DND-41 (cell line): ENCODE results near the gene PLA2R1.

Experiments
- ATAC-seq: fragments of 200-7000 bp; cut with Tn5 transposase; 3 replicates; pipeline ENCODE4 v1.9.1; 2021; ENCODE audit warnings: low read depth; ENCODE audit not compliant: insufficient read depth
- DNase-seq: peaks from one replicate; pipeline ENCODE4 v3.0.0-alpha.2; 2020
- H2AFZ ChIP-seq: 2 replicates; pipeline ENCODE4 v1.6.0; 2012; ENCODE audit warnings: low read depth, low read length
- H3K27ac ChIP-seq: 2 replicates; pipeline ENCODE4 v1.5.1; 2012; ENCODE audit warnings: low read length, inconsistent platforms
- H3K27me3 ChIP-seq: fragments of 200-600 bp; sonication (generic); 2 replicates; pipeline ENCODE4 v1.6.0; 2012; ENCODE audit warnings: low read length, mild to moderate bottlenecking, inconsistent platforms; ENCODE audit not compliant: insufficient read depth, poor library complexity
- H3K36me3 ChIP-seq: 2 replicates; pipeline ENCODE4 v1.5.1; 2012; ENCODE audit warnings: low read length, inconsistent platforms; ENCODE audit not compliant: insufficient read depth
- H3K4me1 ChIP-seq: 2 replicates; pipeline ENCODE4 v1.5.1; 2012; ENCODE audit warnings: mild to moderate bottlenecking, low read length; ENCODE audit not compliant: insufficient read depth
- H3K4me2 ChIP-seq: 2 replicates; pipeline ENCODE4 v1.6.0; 2012; ENCODE audit warnings: mild to moderate bottlenecking, moderate library complexity, low read length, inconsistent platforms; ENCODE audit not compliant: insufficient read depth
- H3K4me3 ChIP-seq, 2 experiments: fragments of 200-600 bp in 1 of 2; shearing (Covaris generic) in 1 of 2; 2 replicates each; pipeline ENCODE4 v1.5.1; 2012 to 2016; ENCODE audit warnings: inconsistent platforms in 2 of 2, low read length in 2 of 2, mild to moderate bottlenecking in 2 of 2, low read depth in 1 of 2, moderate library complexity in 1 of 2
- H3K79me2 ChIP-seq: 2 replicates; pipeline ENCODE4 v1.6.0; 2012; ENCODE audit warnings: low read length, inconsistent platforms; ENCODE audit not compliant: insufficient read depth
- H3K9ac ChIP-seq: 2 replicates; pipeline ENCODE4 v1.6.0; 2012; ENCODE audit warnings: low read depth, mild to moderate bottlenecking, inconsistent platforms, low read length, moderate library complexity
- H3K9me3 ChIP-seq: 2 replicates; pipeline ENCODE4 v1.5.1; 2012; ENCODE audit warnings: low read length, moderate library complexity, mild to moderate bottlenecking, inconsistent platforms; ENCODE audit not compliant: insufficient read depth, severe bottlenecking
- H4K20me1 ChIP-seq: 2 replicates; pipeline ENCODE4 v1.6.0; 2012; ENCODE audit warnings: low read length; ENCODE audit not compliant: insufficient read depth
- CTCF ChIP-seq: IDR thresholded peaks from 2 replicates; pipeline ENCODE4 v1.5.1; 2012; ENCODE audit warnings: borderline replicate concordance, low read length, moderate library complexity, mild to moderate bottlenecking; ENCODE audit not compliant: poor library complexity, severe bottlenecking; ENCODE audit errors: extremely low read depth
- EZH2 ChIP-seq: IDR thresholded peaks from 3 replicates; pipeline ENCODE4 v1.6.1; 2012; ENCODE audit warnings: borderline replicate concordance, low read depth, mild to moderate bottlenecking, moderate library complexity, low read length, inconsistent platforms; ENCODE audit not compliant: severe bottlenecking

Gene PLA2R1

GRCh38 chr2:160062292-160063005 is at the start of gene PLA2R1:
PLA2R1 (minus strand) TSS chr2:160062615; CDS start chr2:160062403, 212 bp downstream.
- H4K20me1 ChIP-seq = no peaks in the 10 kb centered on the region
- H3K27ac ChIP-seq = no peak within 1 kb of the TSS
- no peak for ATAC-seq
- no peaks in the 10 kb centered on the region for H3K36me3 ChIP-seq
- no peak within 1 kb of the TSS for H3K4me3 ChIP-seq
- no peak within 1 kb of the TSS for H2AFZ ChIP-seq
- no peaks in the 10 kb centered on the region for H3K4me1 ChIP-seq
- no peaks in the 10 kb centered on the region for H3K79me2 ChIP-seq
- H3K9ac ChIP-seq = no peak within 1 kb of the TSS
- TF ChIP-seq EZH2 (no peak), CTCF (no peak)
- H3K4me2 ChIP-seq = no peak within 1 kb of the TSS
- peaks cover 4% of the 10 kb centered on the region for H3K9me3 ChIP-seq
- no peak for DNase-seq
- no peaks in the 10 kb centered on the region for H3K27me3 ChIP-seq

DNA sequence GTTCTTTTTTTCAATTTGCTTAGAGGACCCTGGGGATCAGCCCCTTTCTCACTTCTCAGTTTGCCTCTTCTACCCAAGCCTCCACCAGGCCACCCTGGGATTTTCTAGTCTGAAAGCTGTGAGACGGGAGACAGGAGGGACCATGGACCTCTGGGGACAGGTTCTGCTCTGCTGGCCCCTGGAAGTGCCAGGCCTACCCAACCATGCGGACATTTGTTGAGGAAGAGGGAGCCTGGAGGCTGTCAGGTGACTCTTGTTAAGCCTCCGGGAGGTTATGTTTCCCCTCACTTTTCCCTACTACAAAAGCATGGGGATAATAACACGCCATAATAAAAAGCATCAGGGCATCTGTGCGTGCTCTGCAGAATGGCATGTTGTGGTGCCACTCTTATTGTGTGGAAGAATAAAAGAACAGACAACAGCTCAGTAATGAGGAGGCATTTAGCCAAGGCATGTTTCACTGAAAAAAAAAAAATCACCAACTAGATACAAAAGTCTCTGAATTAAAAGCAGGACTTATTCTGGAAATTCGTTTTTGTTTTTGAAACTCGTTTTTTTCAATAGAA is 48.3 kb upstream of the PLA2R1 start:
- no peaks in the 10 kb centered on the region for H3K79me2 ChIP-seq
- no peak for DNase-seq
- H3K27ac ChIP-seq = peak overlapping the region; percentile 58

GRCh38 chr2:160109939-160110673 is 47.7 kb upstream of the PLA2R1 start:
- Histone ChIP-seq H4K20me1 (no peaks in the 10 kb centered on the region), H3K9me3 (no peaks in the 10 kb centered on the region), H3K9ac (no peak overlapping the region), H2AFZ (peak overlapping the region; percentile 25; the same call in 1 of the 2 replicates), H3K36me3 (no peaks in the 10 kb centered on the region), H3K4me3 (no peak overlapping the region), H3K4me1 (peaks cover 8% of the 10 kb centered on the region), H3K79me2 (no peaks in the 10 kb centered on the region), H3K27ac (peak overlapping the region; percentile 58), H3K27me3 (no peaks in the 10 kb centered on the region), H3K4me2 (no peak overlapping the region)
- peak; percentile 99 for ATAC-seq
- peak; percentile 78 for DNase-seq
- TF ChIP-seq CTCF = peak; percentile 82
- TF ChIP-seq EZH2 = no peak

More for the DNA sequence above, 48.3 kb upstream of the PLA2R1 start:
- H3K9ac ChIP-seq = no peak overlapping the region
- no peaks in the 10 kb centered on the region for H3K9me3 ChIP-seq
- no peak overlapping the region for H3K4me2 ChIP-seq
- no peak overlapping the region for H3K4me3 ChIP-seq
- TF ChIP-seq CTCF (no peak), EZH2 (no peak)
- no peaks in the 10 kb centered on the region for H3K36me3 ChIP-seq
- H3K4me1 ChIP-seq = peaks cover 8% of the 10 kb centered on the region
- ATAC-seq = 0 out of 3 replicates have a peak, but pooled peaks have one; percentile 5
- peak overlapping the region; percentile 25; the same call in 1 of the 2 replicates for H2AFZ ChIP-seq
- no peaks in the 10 kb centered on the region for H4K20me1 ChIP-seq
- no peaks in the 10 kb centered on the region for H3K27me3 ChIP-seq
